Panc1 (cell line): ENCODE data around the gene SAP130. TPM values are rescaled to one million over a fixed set of nuclear protein-coding genes. Genes with fewer than 3 reads are reported as not detected.

Source experiments
- ATAC-seq: fragments of 200-7000 bp; cut with Tn5 transposase; 2 replicates; pipeline ENCODE4 v1.9.1; 2020; ENCODE audit warnings: mild to moderate bottlenecking, moderate library complexity
- BruUV-seq: library from RNA; stranded (reverse); fragments of 400-500 nt; replicated peaks from 2 replicates; lab custom pipeline; 2021; lab: Mats Ljungman, UMichigan
- CTCF ChIA-PET: fragments of 300-600 bp; sonication (Branson Sonifier 250); formaldehyde crosslinking; loops from one replicate; lab custom pipeline; 2022; ENCODE audit warnings: antibody characterized with exemption; lab: Charles Lee
- POLR2A ChIA-PET: fragments of 300-600 bp; sonication (Branson Sonifier 250); formaldehyde crosslinking; loops from one replicate; lab custom pipeline; 2022; ENCODE audit warnings: antibody characterized with exemption; lab: Charles Lee
- DNase-seq: peaks from one replicate; pipeline ENCODE4 v3.0.0-alpha.2; 2010; ENCODE audit warnings: low read depth, low spot score
- H3K27ac ChIP-seq: 2 replicates; pipeline ENCODE4 v1.5.1; 2011; ENCODE audit warnings: mild to moderate bottlenecking, low read length, inconsistent platforms
- H3K27me3 ChIP-seq: fragments of 200-500 bp; sonication (Bioruptor generic); 2 replicates; pipeline ENCODE4 v1.6.0; 2014; ENCODE audit warnings: low read length, inconsistent platforms; ENCODE audit not compliant: control insufficient read depth, insufficient read depth
- H3K36me3 ChIP-seq: fragments of 200-500 bp; sonication (Bioruptor generic); 2 replicates; pipeline ENCODE4 v1.5.1; 2014; ENCODE audit warnings: inconsistent platforms, mild to moderate bottlenecking, low read length, moderate library complexity; ENCODE audit not compliant: control insufficient read depth, insufficient read depth
- H3K4me1 ChIP-seq: 2 replicates; pipeline ENCODE4 v1.5.1; 2011; ENCODE audit warnings: inconsistent platforms, mild to moderate bottlenecking, low read length, moderate library complexity; ENCODE audit not compliant: control insufficient read depth, insufficient read depth
- H3K4me3 ChIP-seq, 2 experiments: 2 replicates each; pipeline ENCODE4 v1.5.1; 2011 to 2012; ENCODE audit warnings: low read depth in 2 of 2, low read length in 2 of 2, mild to moderate bottlenecking in 2 of 2, inconsistent platforms in 1 of 2, moderate library complexity in 1 of 2
- H3K9me3 ChIP-seq: fragments of 200-500 bp; sonication (Bioruptor generic); 2 replicates; pipeline ENCODE4 v1.5.1; 2014; ENCODE audit warnings: low read depth, mild to moderate bottlenecking, inconsistent platforms, low read length, moderate library complexity; ENCODE audit not compliant: control insufficient read depth, insufficient read depth
- POLR2AphosphoS5 ChIP-seq: IDR thresholded peaks from 2 replicates; pipeline ENCODE4 v1.6.1; 2012; ENCODE audit warnings: mild to moderate bottlenecking, low read depth, low read length, moderate library complexity
- SIN3A ChIP-seq: IDR thresholded peaks from 2 replicates; pipeline ENCODE4 v1.6.1; 2012; ENCODE audit warnings: low read depth, mild to moderate bottlenecking, low read length, moderate library complexity, borderline replicate concordance; ENCODE audit not compliant: insufficient read depth
- TCF7L2 ChIP-seq: IDR thresholded peaks from 2 replicates; pipeline ENCODE4 v1.6.1; 2011; ENCODE audit warnings: mild to moderate bottlenecking, low read depth, low read length, inconsistent platforms
- in situ Hi-C: cut with HindIII; loops from 2 replicates; pipeline ENCODE4 v1.10.0; 2016; ENCODE audit warnings: low sequenced_read_pairs, low pct_unique_long_range_greater_than_20kb
- intact Hi-C: fragments of 100-400 bp; cut with micrococcal nuclease; formaldehyde crosslinking; loops from one replicate; pipeline ENCODE4 v1.10.0; 2022; ENCODE audit not compliant: unreplicated experiment
- total RNA-seq: library from RNA; stranded (reverse); gene quantifications from one replicate; pipeline ENCODE4 v1.2.1, GENCODE V29; 2021; ENCODE audit not compliant: unreplicated experiment
- TF ChIP-seq, protein P1 (sequence below), 2 experiments: IDR thresholded peaks; 2 replicates each; pipeline ENCODE4 v1.6.1; 2011 to 2012; ENCODE audit warnings: low read depth in 2 of 2, control low read depth in 1 of 2, low read length in 1 of 2, mild to moderate bottlenecking in 1 of 2, moderate library complexity in 1 of 2; ENCODE audit not compliant: insufficient read depth in 1 of 2
- TF ChIP-seq, protein P2 (sequence below): fragments of 450-650 bp; IDR thresholded peaks from 2 replicates; pipeline ENCODE4 v1.5.1; 2017; ENCODE audit warnings: mild to moderate bottlenecking

SAP130 gene
- total RNA-seq, 1 experiment from 2014 or later: 34.6 TPM

DNA sequence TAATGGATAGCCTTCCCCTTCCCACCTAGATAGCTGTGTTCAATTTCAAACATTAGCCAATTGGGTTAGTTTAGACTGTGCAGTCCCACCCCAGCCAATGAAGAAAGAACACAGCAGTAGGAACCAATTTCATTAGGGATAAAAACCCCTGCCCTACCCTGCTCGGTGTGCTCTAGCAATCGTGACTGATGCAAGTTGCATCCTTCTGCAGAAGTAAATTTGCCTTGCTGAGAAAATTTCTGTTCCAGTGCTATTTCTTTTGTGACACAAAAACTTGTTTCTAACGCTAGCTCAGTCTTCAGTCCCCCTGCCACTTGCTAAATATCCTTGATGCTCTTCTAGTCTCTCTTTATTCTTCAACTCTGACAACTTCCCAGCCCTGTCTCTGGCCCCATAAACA, 15.2 kb upstream of the SAP130 start:
- TF ChIP-seq, protein P1, sequence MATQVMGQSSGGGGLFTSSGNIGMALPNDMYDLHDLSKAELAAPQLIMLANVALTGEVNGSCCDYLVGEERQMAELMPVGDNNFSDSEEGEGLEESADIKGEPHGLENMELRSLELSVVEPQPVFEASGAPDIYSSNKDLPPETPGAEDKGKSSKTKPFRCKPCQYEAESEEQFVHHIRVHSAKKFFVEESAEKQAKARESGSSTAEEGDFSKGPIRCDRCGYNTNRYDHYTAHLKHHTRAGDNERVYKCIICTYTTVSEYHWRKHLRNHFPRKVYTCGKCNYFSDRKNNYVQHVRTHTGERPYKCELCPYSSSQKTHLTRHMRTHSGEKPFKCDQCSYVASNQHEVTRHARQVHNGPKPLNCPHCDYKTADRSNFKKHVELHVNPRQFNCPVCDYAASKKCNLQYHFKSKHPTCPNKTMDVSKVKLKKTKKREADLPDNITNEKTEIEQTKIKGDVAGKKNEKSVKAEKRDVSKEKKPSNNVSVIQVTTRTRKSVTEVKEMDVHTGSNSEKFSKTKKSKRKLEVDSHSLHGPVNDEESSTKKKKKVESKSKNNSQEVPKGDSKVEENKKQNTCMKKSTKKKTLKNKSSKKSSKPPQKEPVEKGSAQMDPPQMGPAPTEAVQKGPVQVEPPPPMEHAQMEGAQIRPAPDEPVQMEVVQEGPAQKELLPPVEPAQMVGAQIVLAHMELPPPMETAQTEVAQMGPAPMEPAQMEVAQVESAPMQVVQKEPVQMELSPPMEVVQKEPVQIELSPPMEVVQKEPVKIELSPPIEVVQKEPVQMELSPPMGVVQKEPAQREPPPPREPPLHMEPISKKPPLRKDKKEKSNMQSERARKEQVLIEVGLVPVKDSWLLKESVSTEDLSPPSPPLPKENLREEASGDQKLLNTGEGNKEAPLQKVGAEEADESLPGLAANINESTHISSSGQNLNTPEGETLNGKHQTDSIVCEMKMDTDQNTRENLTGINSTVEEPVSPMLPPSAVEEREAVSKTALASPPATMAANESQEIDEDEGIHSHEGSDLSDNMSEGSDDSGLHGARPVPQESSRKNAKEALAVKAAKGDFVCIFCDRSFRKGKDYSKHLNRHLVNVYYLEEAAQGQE (IDR thresholded peaks at IDR 0.05; ENCODE audit: insufficient read depth in 1 of 2, low read depth in 2 of 2, low read length in 1 of 2): no peak
- TF ChIP-seq TCF7L2: no peak
- TF ChIP-seq, protein P2, sequence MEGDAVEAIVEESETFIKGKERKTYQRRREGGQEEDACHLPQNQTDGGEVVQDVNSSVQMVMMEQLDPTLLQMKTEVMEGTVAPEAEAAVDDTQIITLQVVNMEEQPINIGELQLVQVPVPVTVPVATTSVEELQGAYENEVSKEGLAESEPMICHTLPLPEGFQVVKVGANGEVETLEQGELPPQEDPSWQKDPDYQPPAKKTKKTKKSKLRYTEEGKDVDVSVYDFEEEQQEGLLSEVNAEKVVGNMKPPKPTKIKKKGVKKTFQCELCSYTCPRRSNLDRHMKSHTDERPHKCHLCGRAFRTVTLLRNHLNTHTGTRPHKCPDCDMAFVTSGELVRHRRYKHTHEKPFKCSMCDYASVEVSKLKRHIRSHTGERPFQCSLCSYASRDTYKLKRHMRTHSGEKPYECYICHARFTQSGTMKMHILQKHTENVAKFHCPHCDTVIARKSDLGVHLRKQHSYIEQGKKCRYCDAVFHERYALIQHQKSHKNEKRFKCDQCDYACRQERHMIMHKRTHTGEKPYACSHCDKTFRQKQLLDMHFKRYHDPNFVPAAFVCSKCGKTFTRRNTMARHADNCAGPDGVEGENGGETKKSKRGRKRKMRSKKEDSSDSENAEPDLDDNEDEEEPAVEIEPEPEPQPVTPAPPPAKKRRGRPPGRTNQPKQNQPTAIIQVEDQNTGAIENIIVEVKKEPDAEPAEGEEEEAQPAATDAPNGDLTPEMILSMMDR: no peak
- TF ChIP-seq POLR2AphosphoS5: no peak
- no peak for TF ChIP-seq SIN3A
- ChIA-PET POLR2A (no interaction called here), CTCF (no interaction called here)
- Histone ChIP-seq H3K27me3 (no peaks in the 10 kb centered on the region), H3K27ac (no peak overlapping the region), H3K9me3 (peaks cover under 1% of the 10 kb centered on the region), H3K4me1 (no peaks in the 10 kb centered on the region), H3K4me3 (no peak overlapping the region), H3K36me3 (no peaks in the 10 kb centered on the region)
- DNase-seq (no peak), ATAC-seq (no peak)
- no TSS peak for BruUV-seq
- intact Hi-C loops: no loop called here
- in situ Hi-C loops: no loop called here

DNA sequence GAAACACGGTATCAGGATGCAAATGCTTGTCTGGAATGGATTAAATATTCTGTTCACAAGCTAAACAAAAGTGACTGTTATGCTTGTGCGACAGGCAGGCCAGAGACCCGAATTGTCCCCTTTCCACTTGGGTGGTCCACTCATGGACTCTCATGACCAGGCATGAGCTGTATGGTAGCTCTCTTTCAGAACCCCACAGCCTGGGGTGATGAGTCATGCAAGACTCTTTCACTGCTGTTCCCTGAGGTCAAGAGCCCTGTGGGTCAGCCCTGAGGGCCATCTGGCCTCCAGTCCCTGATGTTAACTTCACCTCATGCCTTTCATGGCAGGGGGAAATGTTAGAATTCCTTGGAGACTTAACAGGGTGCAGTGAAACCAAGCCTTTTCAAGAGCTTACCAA, 13.7 kb upstream of the SAP130 start:
- ChIA-PET CTCF (no interaction called here), POLR2A (no interaction called here)
- Histone ChIP-seq H3K4me3 (no peak overlapping the region), H3K36me3 (no peaks in the 10 kb centered on the region), H3K9me3 (peaks cover 14% of the 10 kb centered on the region), H3K4me1 (no peaks in the 10 kb centered on the region), H3K27me3 (no peaks in the 10 kb centered on the region), H3K27ac (no peak overlapping the region)
- intact Hi-C loops (no loop called here), in situ Hi-C loops (no loop called here)
- ATAC-seq (no peak), DNase-seq (no peak)
- BruUV-seq: no TSS peak
- TF ChIP-seq POLR2AphosphoS5 (no peak), SIN3A (no peak), TCF7L2 (no peak)
- TF ChIP-seq, protein P2: no peak
- TF ChIP-seq, protein P1 (IDR thresholded peaks at IDR 0.05; ENCODE audit: insufficient read depth in 1 of 2, low read depth in 2 of 2, low read length in 1 of 2): no peak
